Lower leg skin (tissue), 3 donors: ENCODE results near the gene MEAK7.

ENCODE experiments used
- POLR2A ChIP-seq, 2 donors: fragments of 450-650 bp; IDR thresholded peaks; one replicate each; pipeline ENCODE4 v1.6.1; 2016 to 2017; ENCODE audit warnings: antibody characterized with exemption in 2 of 2, mild to moderate bottlenecking in 1 of 2, moderate library complexity in 1 of 2
- TF ChIP-seq, protein P1 (sequence below), 3 donors: fragments of 450-650 bp; IDR thresholded peaks; one replicate each; pipeline ENCODE4 v1.5.1; 2016; ENCODE audit warnings: antibody characterized with exemption in 3 of 3, mild to moderate bottlenecking in 3 of 3, moderate library complexity in 2 of 3

DNA sequence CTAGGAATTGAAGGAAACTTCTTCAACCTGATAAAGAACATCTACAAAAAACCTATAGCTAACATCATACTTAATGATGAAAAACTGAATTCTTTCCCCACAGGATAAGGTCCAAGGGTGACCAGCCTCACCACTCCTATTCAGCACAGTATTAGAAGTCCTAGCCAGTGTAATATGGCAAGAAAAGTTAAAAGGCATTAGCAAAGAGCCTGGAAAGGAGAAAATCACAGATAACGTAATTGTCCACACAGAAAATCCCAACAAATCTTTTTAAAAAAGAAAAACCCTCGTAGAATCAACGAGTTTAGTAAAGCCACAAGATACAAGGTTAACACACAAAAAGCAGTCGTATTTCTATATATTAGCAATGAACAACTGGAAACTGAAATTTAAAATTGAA lies 37.8 kb downstream of the MEAK7 start:
- TF ChIP-seq, protein P1, sequence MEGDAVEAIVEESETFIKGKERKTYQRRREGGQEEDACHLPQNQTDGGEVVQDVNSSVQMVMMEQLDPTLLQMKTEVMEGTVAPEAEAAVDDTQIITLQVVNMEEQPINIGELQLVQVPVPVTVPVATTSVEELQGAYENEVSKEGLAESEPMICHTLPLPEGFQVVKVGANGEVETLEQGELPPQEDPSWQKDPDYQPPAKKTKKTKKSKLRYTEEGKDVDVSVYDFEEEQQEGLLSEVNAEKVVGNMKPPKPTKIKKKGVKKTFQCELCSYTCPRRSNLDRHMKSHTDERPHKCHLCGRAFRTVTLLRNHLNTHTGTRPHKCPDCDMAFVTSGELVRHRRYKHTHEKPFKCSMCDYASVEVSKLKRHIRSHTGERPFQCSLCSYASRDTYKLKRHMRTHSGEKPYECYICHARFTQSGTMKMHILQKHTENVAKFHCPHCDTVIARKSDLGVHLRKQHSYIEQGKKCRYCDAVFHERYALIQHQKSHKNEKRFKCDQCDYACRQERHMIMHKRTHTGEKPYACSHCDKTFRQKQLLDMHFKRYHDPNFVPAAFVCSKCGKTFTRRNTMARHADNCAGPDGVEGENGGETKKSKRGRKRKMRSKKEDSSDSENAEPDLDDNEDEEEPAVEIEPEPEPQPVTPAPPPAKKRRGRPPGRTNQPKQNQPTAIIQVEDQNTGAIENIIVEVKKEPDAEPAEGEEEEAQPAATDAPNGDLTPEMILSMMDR (IDR thresholded peaks at IDR 0.05), result no peak
- TF ChIP-seq POLR2A (IDR thresholded peaks at IDR 0.05), result no peak
